ENCODE results near the gene ZNF324B. TPM values are rescaled to one million over a fixed set of nuclear protein-coding genes. Genes with fewer than 3 reads are reported as not detected.
"Not testable (repeated sequence)": the region's sequence is repeated elsewhere in the genome, so short reads cannot be mapped to it uniquely, and the experiment has no call there.

The ZNF324B gene
- total RNA-seq, 1 donor from 2014 or later, result 0.98 TPM

DNA sequence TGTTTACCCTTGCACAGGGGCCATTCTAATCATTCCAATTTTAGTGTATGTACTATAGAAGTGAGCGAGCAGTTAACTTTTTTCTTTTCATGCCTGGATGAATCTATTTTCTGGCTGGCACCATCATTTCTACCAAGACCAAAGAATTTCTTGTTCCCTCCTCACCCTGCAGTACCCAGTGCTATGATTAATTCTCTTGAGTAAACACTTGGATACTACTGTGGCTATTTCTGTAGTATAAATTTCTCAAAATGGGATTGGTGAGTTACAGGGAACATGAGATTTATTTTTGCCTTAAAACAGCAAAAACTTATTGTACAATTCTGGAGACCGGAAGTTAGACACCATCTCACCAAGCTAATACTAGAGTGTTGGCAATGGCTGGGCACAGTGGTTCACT, 32.4 kb downstream of the ZNF324B start:
- DNase-seq (ENCODE audit: low read depth), result no peak
- no peak overlapping the region for H3K4me3 ChIP-seq (ENCODE audit: low read depth, low read length)
- TF ChIP-seq, protein P1, sequence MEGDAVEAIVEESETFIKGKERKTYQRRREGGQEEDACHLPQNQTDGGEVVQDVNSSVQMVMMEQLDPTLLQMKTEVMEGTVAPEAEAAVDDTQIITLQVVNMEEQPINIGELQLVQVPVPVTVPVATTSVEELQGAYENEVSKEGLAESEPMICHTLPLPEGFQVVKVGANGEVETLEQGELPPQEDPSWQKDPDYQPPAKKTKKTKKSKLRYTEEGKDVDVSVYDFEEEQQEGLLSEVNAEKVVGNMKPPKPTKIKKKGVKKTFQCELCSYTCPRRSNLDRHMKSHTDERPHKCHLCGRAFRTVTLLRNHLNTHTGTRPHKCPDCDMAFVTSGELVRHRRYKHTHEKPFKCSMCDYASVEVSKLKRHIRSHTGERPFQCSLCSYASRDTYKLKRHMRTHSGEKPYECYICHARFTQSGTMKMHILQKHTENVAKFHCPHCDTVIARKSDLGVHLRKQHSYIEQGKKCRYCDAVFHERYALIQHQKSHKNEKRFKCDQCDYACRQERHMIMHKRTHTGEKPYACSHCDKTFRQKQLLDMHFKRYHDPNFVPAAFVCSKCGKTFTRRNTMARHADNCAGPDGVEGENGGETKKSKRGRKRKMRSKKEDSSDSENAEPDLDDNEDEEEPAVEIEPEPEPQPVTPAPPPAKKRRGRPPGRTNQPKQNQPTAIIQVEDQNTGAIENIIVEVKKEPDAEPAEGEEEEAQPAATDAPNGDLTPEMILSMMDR (conservative IDR thresholded peaks at IDR 0.05; ENCODE audit: low read depth, low read length), result no peak

DNA sequence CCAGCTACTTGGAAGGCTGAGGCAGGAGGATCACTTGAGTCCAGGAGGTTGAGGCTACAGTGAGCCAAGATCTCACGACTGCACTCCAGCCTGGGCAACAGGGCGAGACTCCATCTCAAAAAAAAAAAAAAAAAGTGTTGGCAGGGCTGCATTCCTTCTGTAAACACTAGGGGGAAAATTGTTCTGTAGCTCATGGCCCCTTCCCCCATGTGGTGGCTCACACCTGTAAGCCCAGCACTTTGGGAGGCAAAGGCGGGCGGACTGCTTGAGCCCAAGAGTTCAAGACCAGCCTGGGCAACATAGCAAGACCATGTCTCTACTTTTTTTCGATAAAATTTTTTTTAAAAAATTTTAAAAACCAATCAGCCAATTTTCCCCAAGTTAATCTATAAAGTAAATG, 32.9 kb downstream of the ZNF324B start:
- not testable (repeated sequence) for DNase-seq (ENCODE audit: low read depth); H3K4me3 ChIP-seq (ENCODE audit: low read depth, low read length)

DNA sequence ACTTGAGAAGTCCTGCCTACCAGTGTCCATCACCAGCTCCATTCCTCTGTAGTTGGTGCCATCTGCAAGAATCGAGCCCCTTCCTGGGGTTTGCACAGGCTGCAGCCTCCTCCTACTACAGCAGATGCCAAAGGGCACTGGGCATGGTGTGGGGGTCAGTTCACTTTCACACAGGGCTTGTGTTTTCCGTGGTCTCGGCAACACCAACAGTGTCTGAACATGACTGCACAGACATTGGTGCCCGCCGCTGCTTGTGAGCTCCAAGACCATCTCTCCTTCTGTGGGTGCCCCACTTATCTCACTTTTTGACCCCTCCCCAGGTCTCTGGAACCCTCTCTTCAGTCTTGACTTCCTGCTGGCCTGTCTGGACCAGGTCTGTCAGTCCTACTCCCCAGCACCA, 40.0 kb downstream of the ZNF324B start:
- no peak overlapping the region for H3K4me3 ChIP-seq (ENCODE audit: low read depth, low read length)
- no peak for DNase-seq (ENCODE audit: low read depth)
- TF ChIP-seq, protein P1 (conservative IDR thresholded peaks at IDR 0.05; ENCODE audit: low read depth, low read length), result no peak

DNA sequence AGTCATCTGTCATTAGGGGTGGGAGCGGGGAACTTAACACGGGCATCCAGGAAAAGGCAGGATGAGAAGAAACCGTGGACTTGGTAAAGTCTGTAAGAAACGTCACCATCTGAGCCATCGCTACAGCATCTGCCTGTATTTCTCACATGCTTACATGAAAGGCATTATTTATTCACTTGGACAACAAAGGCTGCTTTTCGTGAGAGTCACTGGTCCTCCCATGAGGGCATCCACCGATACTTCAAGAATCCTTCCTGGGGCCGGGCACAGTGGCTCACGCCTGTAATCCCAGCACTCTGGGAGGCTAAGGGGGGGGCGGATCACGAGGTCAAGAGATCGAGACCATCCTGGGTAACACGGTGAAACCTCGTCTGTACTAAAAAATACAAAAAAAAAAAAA, 40.8 kb downstream of the ZNF324B start:
- H3K4me3 ChIP-seq (ENCODE audit: low read depth, low read length), result no peak overlapping the region
- DNase-seq (ENCODE audit: low read depth), result no peak
- TF ChIP-seq, protein P1 (conservative IDR thresholded peaks at IDR 0.05; ENCODE audit: low read depth, low read length), result no peak

DNA sequence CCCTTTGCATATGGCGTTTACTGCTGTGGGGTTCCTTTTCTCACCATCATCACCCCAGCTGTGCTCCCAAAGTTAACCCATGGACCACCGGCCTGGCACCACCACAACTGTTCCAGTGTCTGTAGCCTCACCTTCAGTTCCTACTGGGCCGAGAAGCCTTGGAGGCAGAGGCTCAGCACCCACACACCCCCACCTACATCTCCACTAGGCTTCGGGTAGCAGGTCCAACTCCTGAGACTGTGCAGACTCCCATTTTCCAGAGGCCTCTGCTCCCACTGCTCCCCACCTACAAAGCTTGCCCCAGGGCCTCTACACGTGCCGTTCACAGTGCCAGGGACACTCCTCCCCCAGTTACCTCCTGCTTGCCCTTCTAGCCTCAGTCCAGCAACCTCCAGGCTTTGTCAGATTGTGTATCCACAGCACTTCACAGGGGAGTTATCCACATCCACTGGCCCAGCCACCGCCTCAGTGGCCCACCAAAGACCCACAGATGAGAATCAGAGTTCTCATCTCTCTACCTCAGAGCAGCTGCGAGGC, 46.3 kb downstream of the ZNF324B start:
- H3K4me3 ChIP-seq (ENCODE audit: low read depth, low read length), result no peak overlapping the region
- no peak for DNase-seq (ENCODE audit: low read depth)
- TF ChIP-seq, protein P1 (conservative IDR thresholded peaks at IDR 0.05; ENCODE audit: low read depth, low read length), result no peak

DNA sequence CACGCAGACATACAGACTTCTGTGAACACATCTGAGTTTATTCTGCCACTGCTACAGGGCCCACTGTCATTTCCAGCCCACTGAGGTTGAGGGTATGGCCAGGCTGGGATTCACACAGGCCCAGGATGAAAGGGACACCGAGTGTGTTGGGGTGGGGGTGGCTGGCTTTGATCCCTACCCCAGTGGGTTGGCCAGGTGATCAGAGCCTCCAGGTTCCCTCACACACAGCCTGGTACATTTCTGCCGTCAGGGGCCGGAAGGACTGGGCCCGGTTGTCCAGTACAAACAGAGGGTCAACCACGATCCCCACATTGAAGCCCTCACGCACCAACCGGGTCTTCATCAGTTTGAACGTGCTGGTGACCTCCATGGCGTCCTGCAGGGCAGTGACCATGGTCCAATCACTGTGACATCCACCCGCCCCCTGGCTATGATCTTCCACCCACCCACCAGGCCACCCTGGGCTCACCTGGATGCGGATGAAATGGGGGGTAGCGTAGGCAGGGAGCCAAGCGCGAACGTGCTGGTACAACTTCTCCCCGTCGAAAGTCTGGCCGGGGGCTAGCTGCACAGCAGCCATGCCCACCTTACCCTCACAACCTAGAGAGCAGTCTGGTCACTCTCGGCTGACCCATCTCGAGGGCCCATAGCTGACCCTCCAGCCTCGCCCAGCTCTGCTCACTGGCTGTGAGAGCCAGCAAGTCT, 47.0 kb downstream of the ZNF324B start:
- TF ChIP-seq, protein P1 (conservative IDR thresholded peaks at IDR 0.05; ENCODE audit: low read depth, low read length), result no peak
- peak overlapping the region; percentile 75 for H3K4me3 ChIP-seq (ENCODE audit: low read depth, low read length)
- DNase-seq (ENCODE audit: low read depth), result no peak

DNA sequence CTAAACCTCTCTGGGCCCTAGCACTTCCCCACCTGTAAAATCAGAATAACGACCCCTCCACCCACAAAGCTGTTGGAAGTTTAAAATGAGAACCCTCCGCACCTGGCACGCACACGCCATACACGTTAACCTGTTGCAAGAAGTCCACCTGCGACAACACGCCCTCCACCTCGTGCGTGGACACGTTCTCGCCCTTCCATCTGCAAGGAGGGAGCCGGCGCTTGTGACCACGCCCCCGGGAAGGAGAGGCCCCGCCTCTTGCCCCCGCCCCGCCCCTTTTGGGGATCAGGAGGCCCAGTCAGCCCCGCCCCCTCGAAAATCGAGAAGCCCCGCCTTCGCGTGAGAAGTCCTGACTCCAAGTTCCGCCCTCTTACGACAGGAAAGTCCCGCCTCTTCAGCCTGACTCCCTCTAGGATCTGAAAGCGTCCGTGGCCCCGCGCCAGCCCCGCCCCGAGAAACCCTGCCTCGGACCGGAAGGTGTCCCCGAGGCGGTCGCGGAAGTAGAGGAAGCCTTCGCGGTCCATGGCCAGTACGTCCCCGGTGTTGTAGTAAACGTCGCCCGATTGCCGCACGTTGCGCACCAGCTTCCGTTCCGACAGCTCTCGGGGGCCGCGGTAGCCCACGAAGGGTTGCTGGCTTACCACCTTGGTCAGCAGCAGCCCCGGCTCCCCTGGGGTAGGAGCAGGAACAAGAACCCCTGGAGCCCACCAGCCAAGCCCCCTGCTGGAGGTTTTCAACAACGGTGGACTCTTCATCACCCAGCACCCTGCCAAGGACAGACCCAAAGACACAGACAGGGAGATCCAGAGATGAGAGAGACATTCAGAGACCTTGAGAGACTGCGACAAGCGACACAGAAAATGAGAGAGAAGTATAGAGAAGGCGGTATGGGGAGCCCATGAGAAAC, 47.9 kb downstream of the ZNF324B start:
- DNase-seq (ENCODE audit: low read depth), result peak; percentile 83
- TF ChIP-seq, protein P1 (conservative IDR thresholded peaks at IDR 0.05; ENCODE audit: low read depth, low read length), result peak; percentile 43
- peak overlapping the region; percentile 75 for H3K4me3 ChIP-seq (ENCODE audit: low read depth, low read length)
